HG03025 (cell line): ENCODE results near the gene MYH7.
"Not testable (repeated sequence)": the region's sequence is repeated elsewhere in the genome, so short reads cannot be mapped to it uniquely, and the experiment has no call there.

ENCODE experiments used
- ATAC-seq: cut with Tn5 transposase; IDR thresholded peaks from one replicate; pipeline ENCODE4 v1.9.1; 2021; ENCODE audit warnings: mild to moderate bottlenecking, moderate library complexity; ENCODE audit not compliant: unreplicated experiment, low FRiP score

Gene MYH7

DNA sequence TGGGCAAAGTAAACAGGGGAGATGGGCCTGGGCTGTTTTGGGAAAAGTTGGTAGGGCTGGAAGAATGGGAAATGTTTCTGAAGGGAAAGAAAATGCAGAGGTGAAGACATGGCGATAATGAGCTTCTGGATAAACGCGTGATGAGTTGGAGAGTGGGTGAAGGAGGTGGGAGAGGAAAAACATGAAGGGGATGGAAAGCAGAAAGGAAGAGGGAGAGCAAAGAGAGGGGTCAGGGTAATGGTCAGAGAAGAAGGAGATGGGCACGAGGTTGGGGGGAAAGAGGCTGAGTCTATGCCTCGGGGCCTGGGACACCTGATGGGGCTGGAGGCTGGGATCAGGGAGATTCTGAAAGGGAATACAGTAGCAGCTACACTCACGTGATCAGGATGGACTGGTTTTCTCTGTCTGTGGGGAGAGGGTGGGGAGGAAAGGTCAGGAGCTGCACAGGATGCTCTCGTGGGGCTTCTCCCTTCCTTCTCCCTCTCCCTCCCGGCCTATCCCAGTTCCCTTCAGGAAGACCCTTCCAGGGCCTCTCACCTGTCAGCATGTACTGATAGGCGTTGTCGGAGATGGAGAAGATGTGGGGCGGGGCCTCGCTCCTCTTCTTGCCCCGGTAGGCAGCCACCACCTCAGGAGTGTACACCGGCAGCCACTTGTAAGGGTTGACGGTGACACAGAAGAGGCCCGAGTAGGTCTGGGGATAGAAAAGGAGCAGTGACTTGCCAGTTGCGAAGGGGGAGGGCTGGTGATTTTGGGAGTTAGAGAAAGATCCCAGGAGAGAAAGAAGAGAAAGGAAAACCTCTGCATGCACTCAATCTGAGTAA, 3.1 kb downstream of the MYH7 start:
- no peak for ATAC-seq

DNA sequence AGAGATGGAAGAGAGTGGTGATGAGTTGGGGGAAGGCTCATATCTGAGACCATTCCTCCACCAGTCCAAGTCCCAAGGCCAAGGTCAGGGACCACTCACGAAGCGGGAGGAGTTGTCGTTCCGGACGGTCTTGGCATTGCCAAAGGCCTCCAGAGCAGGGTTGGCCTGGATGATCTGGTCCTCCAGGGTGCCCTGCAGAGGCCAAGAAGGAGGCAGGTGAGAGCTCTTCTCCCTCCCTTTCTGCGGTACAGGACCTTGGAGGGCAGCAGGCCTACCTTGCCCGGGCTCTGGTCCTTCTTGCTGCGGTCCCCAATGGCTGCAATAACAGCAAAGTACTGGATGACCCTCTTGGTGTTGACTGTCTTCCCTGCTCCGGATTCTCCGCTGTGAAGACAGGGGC, 4.0 kb downstream of the MYH7 start:
- ATAC-seq: no peak

DNA sequence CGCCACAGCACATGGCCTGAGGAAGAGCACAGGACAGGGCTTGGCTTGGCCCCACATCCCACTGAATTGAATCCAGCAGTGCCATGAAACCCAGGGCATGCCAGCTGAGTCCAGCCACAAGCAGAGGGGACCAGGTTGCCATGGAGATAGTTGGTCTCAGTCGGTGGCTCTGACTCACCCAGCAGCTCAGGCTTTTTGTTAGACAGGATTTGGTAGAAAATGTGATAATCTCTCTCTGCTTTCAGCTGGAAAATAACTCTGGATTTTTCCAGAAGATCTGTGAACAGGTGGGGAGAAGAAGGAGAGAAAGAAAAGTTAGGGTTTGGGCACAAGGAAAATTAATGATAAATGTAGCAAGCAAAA, 4.8 kb downstream of the MYH7 start:
- ATAC-seq: no peak

DNA sequence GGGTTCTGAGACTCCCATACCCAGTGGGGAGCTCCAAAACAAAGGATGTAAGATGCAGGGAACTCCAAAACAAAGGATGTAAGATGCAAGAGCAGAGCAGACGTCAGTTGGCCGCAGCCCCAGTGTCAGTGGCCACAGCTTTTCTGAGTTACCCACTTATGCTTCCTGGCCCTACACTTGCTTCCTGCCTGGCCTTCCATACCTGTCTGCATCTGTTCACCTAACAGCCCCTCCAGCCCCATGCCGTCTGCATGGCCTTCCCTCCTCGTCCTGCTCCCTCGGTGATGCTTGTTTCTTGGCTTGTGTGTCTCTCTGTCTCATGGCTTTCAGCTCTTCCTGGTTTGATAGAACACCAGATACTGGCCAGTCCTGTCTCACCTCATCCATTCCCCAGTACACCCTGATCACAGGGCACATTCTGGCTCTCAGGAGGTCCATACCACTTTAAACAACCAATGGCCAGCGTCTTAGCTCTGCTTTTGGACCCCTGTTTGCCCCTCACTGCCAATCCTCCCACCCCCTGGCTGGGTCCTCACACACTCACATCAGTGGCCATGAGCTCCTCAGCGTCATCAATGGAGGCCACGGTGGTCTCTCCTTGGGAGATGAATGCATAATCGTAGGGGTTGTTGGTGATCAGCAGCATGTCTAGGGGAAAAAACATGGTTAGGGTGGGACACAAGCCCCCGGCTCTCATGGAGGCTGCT, 5.3 kb downstream of the MYH7 start:
- ATAC-seq: no peak

DNA sequence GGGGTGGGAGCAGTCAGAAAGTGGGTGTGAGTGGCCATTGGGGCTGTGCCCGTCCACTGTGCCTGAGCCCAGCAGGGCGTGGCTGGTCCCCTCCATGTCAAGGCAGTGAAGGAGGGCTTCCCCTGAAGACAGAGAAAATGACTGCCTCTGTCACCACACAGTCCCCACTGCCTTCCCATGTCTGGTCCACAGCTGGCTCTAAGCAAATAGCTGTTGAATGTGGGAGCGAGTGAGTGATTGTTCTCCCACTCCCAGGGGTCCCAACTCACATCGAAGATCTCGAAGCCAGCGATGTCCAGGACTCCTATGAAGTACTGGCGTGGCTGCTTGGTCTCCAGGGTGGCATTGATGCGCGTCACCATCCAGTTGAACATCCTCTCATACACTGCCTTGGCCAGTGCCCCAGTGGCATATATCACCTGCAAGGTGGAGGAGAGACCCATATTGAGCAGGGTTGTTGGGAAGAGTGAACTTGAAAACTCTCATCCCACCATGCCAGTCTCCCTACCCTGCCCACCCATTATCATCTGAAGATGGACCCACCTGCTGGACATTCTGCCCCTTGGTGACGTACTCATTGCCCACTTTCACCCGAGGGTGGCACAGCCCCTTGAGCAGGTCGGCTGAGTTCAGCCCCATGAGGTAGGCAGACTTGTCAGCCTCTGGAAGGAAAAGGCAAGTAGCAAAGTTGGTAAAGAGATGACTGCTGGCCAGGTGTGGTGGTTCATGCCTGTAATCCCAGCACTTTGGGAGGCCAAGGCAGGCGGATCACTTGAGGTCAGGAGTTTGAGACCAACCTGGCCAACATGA, 6.6 kb downstream of the MYH7 start:
- no peak for ATAC-seq

DNA sequence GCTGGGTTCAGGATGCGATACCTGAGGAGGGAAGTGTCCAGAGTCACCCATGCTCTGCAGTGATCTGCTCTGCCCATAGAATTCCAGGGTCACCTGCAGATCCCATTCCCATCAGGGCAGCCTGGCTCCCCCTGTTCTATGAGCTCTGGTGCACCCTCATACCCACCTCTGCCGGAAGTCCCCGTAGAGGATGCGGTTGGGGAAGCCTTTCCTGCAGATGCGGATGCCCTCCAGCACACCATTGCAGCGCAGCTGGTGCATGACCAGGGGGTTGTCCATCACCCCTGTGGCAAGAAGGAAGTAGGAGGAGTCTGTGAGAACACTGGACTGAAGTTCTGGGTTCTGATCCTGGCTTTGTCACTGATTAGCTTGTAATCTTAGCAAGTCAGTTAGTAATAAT, 9.7 kb downstream of the MYH7 start:
- ATAC-seq: not testable (repeated sequence)

DNA sequence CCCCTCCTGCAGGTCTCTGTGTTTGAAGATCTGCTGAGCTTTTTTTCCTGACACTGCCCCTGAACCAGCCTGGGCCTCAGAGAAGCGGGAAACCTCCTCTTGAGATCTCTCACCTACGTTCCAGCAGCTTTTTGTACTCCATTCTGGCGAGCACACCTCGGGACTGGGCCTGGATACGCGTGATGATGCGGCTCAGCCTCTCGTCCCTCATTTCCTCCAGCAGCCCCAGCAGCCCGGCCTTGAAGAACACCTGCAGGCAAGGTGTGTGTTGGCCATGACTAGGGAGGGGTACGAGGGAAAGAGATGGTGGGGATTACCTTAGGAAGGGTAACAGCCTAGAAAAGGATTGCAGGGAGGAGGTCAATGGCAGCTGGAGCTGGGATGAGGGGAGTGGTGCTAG, 10.3 kb downstream of the MYH7 start:
- no peak for ATAC-seq

DNA sequence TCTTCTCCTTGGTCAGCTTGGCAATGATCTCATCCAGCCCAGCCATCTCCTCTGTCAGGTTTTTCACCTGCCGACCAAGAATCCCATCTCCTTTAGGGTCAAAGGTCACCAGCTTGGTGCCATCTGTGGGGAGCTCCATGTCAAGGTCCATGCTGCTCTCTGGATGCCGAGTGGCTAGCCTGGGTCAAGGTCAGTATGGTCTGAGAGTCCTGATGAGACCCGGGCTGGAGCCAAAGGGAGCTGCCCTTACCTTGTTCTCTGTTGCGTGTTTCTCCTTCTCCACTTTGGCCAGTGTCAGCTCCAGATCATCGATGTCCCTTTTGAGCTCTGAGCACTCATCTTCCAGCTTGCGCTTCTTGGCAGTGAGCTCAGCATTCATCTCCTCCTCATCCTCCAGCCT, 11.8 kb downstream of the MYH7 start:
- ATAC-seq: no peak

DNA sequence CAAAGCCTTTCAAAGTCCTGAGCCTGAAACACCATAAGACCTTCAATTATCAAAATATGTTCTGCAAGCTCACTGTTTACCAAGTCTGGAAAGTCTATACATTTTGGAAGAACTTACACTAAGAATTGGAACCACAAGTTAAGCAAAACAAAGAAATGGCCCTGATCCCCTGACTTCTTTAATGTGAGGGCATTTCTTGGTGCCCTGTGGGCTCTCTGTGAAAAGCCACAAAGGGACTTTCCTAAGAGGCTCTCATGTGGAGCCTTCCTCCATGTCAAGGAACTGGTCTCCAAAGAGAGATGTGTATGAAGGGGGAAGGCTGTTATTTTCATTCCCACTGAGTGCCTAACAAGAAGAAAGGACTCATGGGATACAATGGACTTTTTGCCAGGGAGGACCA, 13.9 kb downstream of the MYH7 start:
- ATAC-seq: no peak

DNA sequence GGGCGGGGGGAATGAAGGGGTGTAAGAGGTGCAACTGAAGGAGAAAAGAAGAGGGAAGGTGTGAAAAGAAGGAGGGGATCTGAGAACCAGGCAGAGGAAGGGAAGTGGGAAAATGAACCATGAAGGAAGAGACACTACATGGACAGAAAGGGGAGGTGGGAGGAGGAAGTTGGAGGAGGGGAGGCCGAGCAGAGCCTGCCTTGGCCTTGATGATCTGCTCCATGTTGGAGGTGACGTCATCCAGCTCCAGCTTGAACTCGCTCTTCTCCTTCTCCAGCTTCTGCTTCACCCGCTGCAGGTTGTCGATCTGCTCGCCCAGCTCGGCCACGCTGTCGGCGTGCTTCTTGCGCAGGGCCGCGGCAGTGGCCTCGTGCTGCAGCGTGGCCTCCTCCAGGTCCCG, 15.8 kb downstream of the MYH7 start:
- ATAC-seq: not testable (repeated sequence)

DNA sequence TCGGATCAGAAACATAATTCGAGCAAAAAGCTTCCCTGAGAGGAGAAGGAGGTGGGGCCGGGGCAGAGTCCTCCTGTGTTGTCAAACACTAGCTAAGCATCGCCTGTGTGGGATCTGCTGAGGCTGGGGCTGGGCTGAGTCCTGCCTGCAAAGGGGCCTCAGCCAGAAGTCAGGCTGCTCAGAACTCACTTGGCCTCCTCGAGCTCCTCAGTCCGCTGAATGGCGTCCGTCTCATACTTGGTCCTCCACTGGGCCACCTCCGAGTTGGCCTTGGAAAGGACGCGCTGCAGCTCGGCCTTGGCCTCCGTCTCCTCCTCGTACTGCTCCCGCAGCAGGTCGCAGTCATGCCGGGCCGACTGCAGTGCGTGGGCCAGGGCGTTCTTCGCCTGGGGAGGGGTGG, 17.4 kb downstream of the MYH7 start:
- no peak for ATAC-seq

DNA sequence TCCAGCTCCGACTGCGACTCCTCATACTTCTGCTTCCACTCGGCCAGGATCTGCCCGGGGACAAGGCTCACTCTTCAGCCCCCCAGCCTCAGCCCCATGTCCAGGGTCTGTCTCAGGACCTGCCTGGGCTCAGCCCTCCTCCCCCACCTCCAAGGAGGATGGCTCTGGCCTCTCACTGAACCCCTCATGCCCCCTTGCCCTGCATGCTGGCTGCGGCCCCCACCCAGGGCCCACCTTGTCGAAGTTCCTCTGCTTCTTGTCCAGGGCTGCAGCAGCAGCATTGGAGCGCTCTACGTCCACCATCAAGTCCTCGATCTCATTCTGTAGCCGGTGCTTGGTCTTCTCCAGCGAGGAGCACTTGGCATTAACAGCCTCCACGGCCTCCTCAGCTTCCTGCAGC, 18.2 kb downstream of the MYH7 start:
- not testable (repeated sequence) for ATAC-seq

DNA sequence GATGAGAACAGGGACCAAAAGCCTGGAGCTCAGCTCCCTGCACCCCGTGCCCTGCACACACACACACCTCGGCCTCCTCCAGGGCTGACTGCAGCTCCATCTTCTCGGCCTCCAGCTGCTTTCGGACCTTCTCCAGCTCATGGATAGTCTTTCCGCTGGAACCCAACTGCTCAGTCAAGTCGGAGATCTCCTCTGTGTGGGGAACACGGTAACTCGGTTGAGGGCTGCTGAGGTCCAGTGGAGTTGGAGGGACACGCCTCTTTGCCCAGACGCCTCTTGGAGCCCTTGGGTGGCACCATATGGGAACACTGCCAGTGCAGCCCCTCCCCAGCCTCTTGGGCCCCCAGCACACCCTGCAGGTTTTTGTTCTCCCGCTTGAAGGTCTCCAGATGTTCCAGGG, 18.7 kb downstream of the MYH7 start:
- ATAC-seq: no peak

DNA sequence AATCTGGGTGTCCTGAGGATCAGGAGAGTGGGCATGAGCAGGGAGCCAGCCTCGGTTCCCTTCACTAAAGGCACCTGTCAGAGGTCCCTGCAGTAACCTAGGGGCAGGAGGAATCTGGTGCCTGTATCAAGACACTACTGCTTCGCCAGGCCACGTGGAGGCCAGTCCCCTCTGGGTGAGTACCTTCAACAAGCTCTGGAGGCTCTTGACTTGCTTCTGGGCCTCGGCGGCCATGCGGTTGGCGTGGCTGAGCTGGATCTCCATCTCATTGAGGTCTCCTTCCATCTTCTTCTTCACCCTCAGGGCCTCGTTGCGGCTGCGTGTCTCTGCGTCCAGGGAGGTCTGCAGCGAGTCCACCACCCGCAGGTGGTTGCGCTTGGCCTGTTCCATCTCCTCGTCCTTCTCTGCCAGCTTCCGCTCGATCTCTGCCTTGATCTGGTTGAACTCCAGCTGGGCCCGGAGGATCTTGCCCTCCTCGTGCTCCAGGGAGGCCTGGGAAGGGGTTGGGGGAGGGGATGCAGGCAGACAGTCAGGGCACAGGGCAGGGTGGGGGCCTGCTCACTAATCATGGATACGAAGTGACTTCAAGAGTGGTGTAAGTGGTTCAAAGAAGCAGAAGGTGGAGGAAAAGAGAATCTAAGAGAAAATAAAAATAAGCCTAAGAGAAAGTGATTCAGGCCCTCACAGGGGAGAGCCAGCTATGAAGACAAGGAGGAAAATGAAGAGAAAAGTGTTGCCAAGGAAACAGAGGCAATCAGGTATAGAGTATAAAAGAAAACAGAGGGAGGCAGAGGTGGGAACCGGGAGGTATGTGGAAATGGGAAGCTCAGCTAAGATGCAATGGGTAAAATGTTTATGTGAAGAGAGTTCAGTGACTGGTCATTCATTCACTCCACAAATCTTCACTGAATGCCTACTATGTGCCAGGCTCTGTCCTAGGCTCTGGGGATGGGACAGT, 19.4 kb downstream of the MYH7 start:
- no peak for ATAC-seq

DNA sequence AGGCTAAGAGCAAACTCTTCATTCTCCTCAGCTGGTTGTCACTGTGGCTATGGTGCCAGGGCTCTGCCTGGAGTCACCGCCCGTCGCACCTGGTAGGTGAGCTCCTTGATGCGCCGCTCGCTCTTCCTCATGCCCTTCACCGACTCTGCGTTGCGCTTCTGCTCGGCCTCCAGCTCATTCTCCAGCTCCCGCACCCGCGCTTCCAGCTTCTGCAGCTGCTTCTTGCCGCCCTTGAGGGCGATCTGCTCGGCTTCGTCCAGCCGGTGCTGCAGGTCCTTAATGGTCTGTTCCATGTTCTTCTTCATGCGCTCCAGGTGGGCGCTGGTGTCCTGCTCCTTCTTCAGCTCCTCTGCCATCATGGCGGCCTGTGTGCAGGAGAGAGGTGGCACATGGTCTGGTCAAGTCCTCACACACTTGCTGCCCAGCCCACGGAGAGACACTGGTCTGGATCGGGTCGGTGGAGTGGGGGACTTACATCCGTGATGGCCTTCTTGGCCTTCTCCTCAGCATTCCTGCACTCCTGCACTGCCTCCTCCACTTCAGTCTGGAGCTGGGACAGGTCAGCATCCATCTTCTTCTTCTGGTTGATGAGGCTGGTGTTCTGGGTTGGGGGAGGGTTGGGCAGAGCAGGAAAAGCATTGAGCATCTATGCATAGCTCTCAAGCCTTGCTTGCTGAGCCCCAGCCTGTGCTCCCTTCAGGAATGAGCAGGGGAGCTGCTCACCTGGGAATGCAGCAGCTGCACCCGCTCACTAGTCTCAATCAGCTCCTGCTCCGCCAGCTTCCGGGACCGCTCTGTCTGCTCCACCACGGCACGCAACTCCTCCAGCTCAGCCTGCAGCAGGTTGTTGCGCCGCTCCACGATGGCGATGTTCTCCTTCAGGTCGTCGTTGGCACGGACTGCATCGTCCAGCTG, 20.3 kb downstream of the MYH7 start:
- ATAC-seq: no peak

DNA sequence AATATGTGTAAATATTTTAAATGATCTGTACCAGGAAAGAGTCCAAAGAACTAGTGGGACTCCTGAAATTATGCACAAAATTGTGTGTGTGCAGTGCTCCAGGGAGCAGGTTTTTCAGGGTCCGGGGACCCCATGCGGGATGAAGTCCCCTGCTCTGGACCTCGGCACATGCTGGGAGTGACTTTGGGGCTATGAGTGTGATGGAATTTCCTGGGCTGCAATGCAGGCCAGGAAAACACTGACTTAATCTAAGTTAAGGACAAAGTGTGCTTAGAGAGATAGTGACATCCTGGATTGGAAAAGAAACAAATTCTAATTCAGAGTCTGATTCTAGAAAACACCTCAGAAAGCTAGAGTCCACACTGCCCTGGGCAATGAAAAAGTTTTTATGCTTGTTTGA, 21.2 kb downstream of the MYH7 start:
- ATAC-seq: no peak

DNA sequence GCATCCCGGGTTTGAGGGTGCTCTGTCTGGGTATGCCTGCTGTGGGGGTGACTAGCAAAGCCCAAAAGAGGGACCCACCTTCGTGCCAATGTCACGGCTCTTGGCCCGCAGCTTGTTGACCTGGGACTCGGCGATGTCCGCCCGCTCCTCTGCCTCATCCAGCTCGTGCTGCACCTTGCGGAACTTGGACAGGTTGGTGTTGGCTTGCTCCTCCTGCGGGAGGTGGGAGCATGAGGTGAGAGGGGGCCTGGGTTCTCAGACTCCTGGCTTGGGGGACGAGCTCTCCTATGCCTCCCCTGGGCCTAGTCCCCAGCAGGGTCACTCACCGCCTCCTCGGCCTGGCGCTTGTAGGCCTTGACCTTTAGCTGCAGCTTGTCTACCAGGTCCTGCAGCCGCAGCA, 21.8 kb downstream of the MYH7 start:
- ATAC-seq: no peak

DNA sequence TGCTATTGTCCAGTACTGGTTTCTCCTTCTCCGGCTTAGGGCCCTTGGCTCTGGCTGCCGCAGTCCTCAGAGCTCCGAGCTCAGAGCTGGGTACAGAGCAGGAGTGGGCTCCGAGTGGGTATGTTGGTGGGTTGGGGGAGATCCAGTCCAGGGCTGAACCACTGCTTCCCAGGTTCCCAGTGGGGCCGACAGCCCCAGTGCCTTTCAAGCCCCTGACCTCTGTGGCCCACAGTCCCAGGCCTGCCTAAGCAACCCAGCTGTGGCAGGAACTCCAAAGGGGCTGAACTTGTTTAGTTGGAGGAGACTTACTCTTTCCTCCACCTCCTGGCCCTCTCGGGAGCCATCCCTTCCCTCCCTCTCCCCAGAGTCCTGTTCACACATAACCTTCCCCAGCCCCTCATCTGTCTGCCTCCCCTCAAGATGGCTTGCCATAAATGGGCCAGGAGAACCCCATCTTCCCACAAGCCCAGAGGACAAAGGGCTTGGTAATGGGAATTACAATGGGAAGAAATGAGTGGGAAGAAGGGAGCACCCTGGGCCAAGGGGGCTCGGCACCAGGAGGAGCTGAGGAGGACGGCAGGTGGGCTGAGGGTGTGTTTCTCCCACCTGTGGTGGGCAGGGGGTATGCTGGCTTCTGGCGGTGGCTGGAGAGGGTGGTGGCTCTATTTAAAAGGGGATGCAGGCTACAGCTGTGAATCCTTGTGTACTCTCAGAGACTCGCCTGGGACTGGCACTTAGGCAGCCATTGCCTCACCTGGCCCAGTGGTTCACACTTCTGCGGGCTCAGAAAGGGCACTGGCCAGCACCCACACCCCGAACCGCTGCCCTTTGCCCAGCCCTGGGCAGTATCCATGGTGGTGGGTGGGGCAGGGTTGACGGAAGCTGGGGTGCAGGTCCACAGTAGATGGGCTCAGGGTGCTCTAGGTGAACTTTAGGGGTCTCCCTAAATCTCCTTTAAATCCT, 23.6 kb downstream of the MYH7 start:
- ATAC-seq: no peak
